HEK293 (cell line): ENCODE data around the gene KIRREL1.

Experiments
- CTCF ChIA-PET: fragments of 350-600 bp; formaldehyde crosslinking; extraction: SDS; loops from one replicate; lab custom pipeline; 2021; ENCODE audit warnings: antibody characterized with exemption; lab: Yijun Ruan, JAX
- POLR2A ChIA-PET: fragments of 300-600 bp; formaldehyde crosslinking; extraction: SDS; loops from one replicate; lab custom pipeline; 2020; ENCODE audit warnings: antibody characterized with exemption, inconsistent platforms; lab: Yijun Ruan, JAX
- H3K27ac ChIP-seq: fragments of 200-500 bp; sonication (Bioruptor generic); 2 replicates; pipeline ENCODE4 v1.5.1; 2014; ENCODE audit warnings: low read depth, low read length, control low read depth, inconsistent platforms; ENCODE audit errors: extremely low read depth
- H3K36me3 ChIP-seq, 2 experiments: fragments of 200-500 bp in 1 of 2; sonication (Bioruptor generic) in 1 of 2; 1 replicate in 1 of 2; 2 replicates in 1 of 2; pipeline ENCODE4 v1.5.1; 2014 to 2017; ENCODE audit warnings: inconsistent platforms in 2 of 2, low read length in 2 of 2; ENCODE audit not compliant: control insufficient read depth in 2 of 2, insufficient read depth in 1 of 2
- H3K4me1 ChIP-seq: fragments of 200-500 bp; sonication (Bioruptor generic); 2 replicates; pipeline ENCODE4 v1.5.1; 2014; ENCODE audit warnings: mild to moderate bottlenecking, low read length, inconsistent platforms; ENCODE audit not compliant: control insufficient read depth, insufficient read depth
- H3K4me3 ChIP-seq: 2 replicates; pipeline ENCODE4 v1.5.1; 2011; ENCODE audit warnings: low read depth, mild to moderate bottlenecking, control low read depth, low read length, moderate library complexity
- H3K9me3 ChIP-seq: fragments of 200-500 bp; sonication (Bioruptor generic); 2 replicates; pipeline ENCODE4 v1.5.1; 2014; ENCODE audit warnings: low read depth, low read length, inconsistent platforms; ENCODE audit not compliant: control insufficient read depth, insufficient read depth
- HOXA7 ChIP-seq: sonication (generic); formaldehyde crosslinking; IDR thresholded peaks from 2 replicates; pipeline ENCODE4 v1.8.1; 2022; ENCODE audit warnings: missing genetic modification reagents, borderline replicate concordance
- HOXC10 ChIP-seq: sonication (generic); formaldehyde crosslinking; IDR thresholded peaks from 2 replicates; pipeline ENCODE4 v1.8.1; 2023; ENCODE audit warnings: mild to moderate bottlenecking, missing genetic modification reagents
- INSM2 ChIP-seq: fragments of 450-650 bp; formaldehyde crosslinking; IDR thresholded peaks from 2 replicates; pipeline ENCODE4 v1.5.1; 2016; ENCODE audit warnings: missing biosample characterization, missing genetic modification characterization
- KLF16 ChIP-seq: fragments of 450-650 bp; formaldehyde crosslinking; IDR thresholded peaks from 2 replicates; pipeline ENCODE4 v1.5.1; 2017; ENCODE audit warnings: missing biosample characterization, missing genetic modification characterization
- PRDM2 ChIP-seq: fragments of 450-650 bp; formaldehyde crosslinking; IDR thresholded peaks from 2 replicates; pipeline ENCODE4 v1.5.1; 2016; ENCODE audit warnings: missing biosample characterization, missing genetic modification characterization, borderline replicate concordance
- PRDM6 ChIP-seq: fragments of 450-650 bp; formaldehyde crosslinking; IDR thresholded peaks from 2 replicates; pipeline ENCODE4 v1.5.1; 2017; ENCODE audit warnings: missing biosample characterization, missing genetic modification characterization
- RBAK ChIP-seq: fragments of 450-650 bp; formaldehyde crosslinking; IDR thresholded peaks from 2 replicates; pipeline ENCODE4 v1.5.1; 2016; ENCODE audit warnings: missing biosample characterization, missing genetic modification characterization
- SCRT2 ChIP-seq: fragments of 450-650 bp; formaldehyde crosslinking; IDR thresholded peaks from 2 replicates; pipeline ENCODE4 v1.5.1; 2016; ENCODE audit warnings: missing biosample characterization, missing genetic modification characterization
- ZBTB1 ChIP-seq: fragments of 450-650 bp; formaldehyde crosslinking; IDR thresholded peaks from 2 replicates; pipeline ENCODE4 v1.5.1; 2016; ENCODE audit warnings: missing biosample characterization, missing genetic modification characterization
- ZBTB21 ChIP-seq: fragments of 450-650 bp; formaldehyde crosslinking; IDR thresholded peaks from 2 replicates; pipeline ENCODE4 v1.5.1; 2017; ENCODE audit warnings: missing biosample characterization, missing genetic modification characterization
- ZBTB44 ChIP-seq: fragments of 450-650 bp; IDR thresholded peaks from 2 replicates; pipeline ENCODE4 v1.5.1; 2018; ENCODE audit warnings: missing biosample characterization, mild to moderate bottlenecking, missing genetic modification characterization
- ZNF112 ChIP-seq: fragments of 450-650 bp; formaldehyde crosslinking; IDR thresholded peaks from 2 replicates; pipeline ENCODE4 v1.5.0; 2017; ENCODE audit warnings: missing biosample characterization, missing genetic modification characterization
- ZNF169 ChIP-seq: fragments of 450-650 bp; formaldehyde crosslinking; IDR thresholded peaks from 2 replicates; pipeline ENCODE4 v1.5.1; 2016; ENCODE audit warnings: missing biosample characterization, missing genetic modification characterization
- ZNF2 ChIP-seq: fragments of 450-650 bp; formaldehyde crosslinking; IDR thresholded peaks from 2 replicates; pipeline ENCODE4 v1.5.1; 2016; ENCODE audit warnings: missing biosample characterization, missing genetic modification characterization
- ZNF223 ChIP-seq: fragments of 450-650 bp; formaldehyde crosslinking; IDR thresholded peaks from 2 replicates; pipeline ENCODE4 v1.5.1; 2016; ENCODE audit warnings: missing biosample characterization, missing genetic modification characterization
- ZNF366 ChIP-seq: fragments of 450-650 bp; formaldehyde crosslinking; conservative IDR thresholded peaks from 2 replicates; pipeline ENCODE4 v1.5.1; 2016; ENCODE audit warnings: missing biosample characterization, missing genetic modification characterization
- ZNF473 ChIP-seq: fragments of 450-650 bp; formaldehyde crosslinking; IDR thresholded peaks from 2 replicates; pipeline ENCODE4 v1.5.1; 2017; ENCODE audit warnings: missing biosample characterization, missing genetic modification characterization
- ZNF514 ChIP-seq: fragments of 450-650 bp; formaldehyde crosslinking; IDR thresholded peaks from 2 replicates; pipeline ENCODE4 v1.5.1; 2016; ENCODE audit warnings: missing biosample characterization, missing genetic modification characterization
- ZNF544 ChIP-seq: fragments of 450-650 bp; formaldehyde crosslinking; IDR thresholded peaks from 2 replicates; pipeline ENCODE4 v1.5.0; 2017; ENCODE audit warnings: missing biosample characterization, missing genetic modification characterization
- ZNF639 ChIP-seq: fragments of 450-650 bp; formaldehyde crosslinking; IDR thresholded peaks from 2 replicates; pipeline ENCODE4 v1.5.1; 2016; ENCODE audit warnings: missing biosample characterization, missing genetic modification characterization
- ZNF658 ChIP-seq: fragments of 450-650 bp; formaldehyde crosslinking; IDR thresholded peaks from 2 replicates; pipeline ENCODE4; 2016; ENCODE audit warnings: missing biosample characterization, missing genetic modification characterization
- ZNF660 ChIP-seq: fragments of 450-650 bp; IDR thresholded peaks from 2 replicates; pipeline ENCODE4 v1.5.1; 2018; ENCODE audit warnings: missing biosample characterization, mild to moderate bottlenecking, missing genetic modification characterization
- ZNF692 ChIP-seq: fragments of 450-650 bp; formaldehyde crosslinking; IDR thresholded peaks from 2 replicates; pipeline ENCODE4 v1.5.1; 2016; ENCODE audit warnings: missing biosample characterization, missing genetic modification characterization

KIRREL1 gene

GRCh38 chr1:158093376-158093775 lies 99.9 kb downstream of the KIRREL1 start:
- CTCF ChIA-PET: interaction anchor here (1.3 to 11.9 kb wide), 3 partner anchors 24 to 133 kb away, joined by 3 to 262 read pairs (median 77); partner anchors contain the start of gene KIRREL1
- no peak overlapping the region for H3K4me3 ChIP-seq
- H3K36me3 ChIP-seq: peaks cover 0 to 57% of the 10 kb centered on the region in 2 experiments; a peak in 2 of 3 replicates
- H3K4me1 ChIP-seq: no peaks in the 10 kb centered on the region
- H3K27ac ChIP-seq: no peak overlapping the region
- POLR2A ChIA-PET: no interaction called here
- no peak for TF ChIP-seq ZNF639 (tag by site-specific recombination)
- TF ChIP-seq ZNF514: no peak
- no peak for TF ChIP-seq PRDM2
- TF ChIP-seq SCRT2 (tag by site-specific recombination): no peak
- no peak for TF ChIP-seq PRDM6
- TF ChIP-seq ZBTB1: no peak
- no peak for TF ChIP-seq ZNF169 (tag by site-specific recombination)
- TF ChIP-seq RBAK: no peak
- no peak for TF ChIP-seq ZNF2 (tag by site-specific recombination)
- TF ChIP-seq ZBTB44 (tag by site-specific recombination): no peak
- TF ChIP-seq KLF16 (tag by site-specific recombination): no peak
- TF ChIP-seq ZNF112 (tag by site-specific recombination): no peak
- H3K9me3 ChIP-seq: no peaks in the 10 kb centered on the region

- CTCF ChIA-PET: interaction anchor here (1.8 to 11.9 kb wide), 4 partner anchors 10 to 119 kb away, joined by 6 to 262 read pairs (median 52); partner anchors contain the start of gene KIRREL1
- no peaks in the 10 kb centered on the region for H3K9me3 ChIP-seq
- peaks cover 0 to 48% of the 10 kb centered on the region in 2 experiments; a peak in 2 of 3 replicates for H3K36me3 ChIP-seq
- H3K4me3 ChIP-seq: no peak overlapping the region
- H3K27ac ChIP-seq: no peak overlapping the region
- POLR2A ChIA-PET: no interaction called here
- H3K4me1 ChIP-seq: no peaks in the 10 kb centered on the region
- TF ChIP-seq ZNF658 (tag by site-specific recombination) (no peak), INSM2 (tag by site-specific recombination) (no peak), ZBTB21 (tag by site-specific recombination) (no peak), HOXA7 (CRISPR knock-in tag) (no peak), ZNF473 (tag by site-specific recombination) (no peak), ZNF544 (tag by site-specific recombination) (no peak), ZNF692 (tag by site-specific recombination) (no peak), ZNF366 (tag by site-specific recombination) (no peak), ZNF223 (tag by site-specific recombination) (no peak), ZNF514 (no peak), HOXC10 (CRISPR knock-in tag) (no peak), ZNF660 (tag by site-specific recombination) (no peak)
These were observed 101.1 kb downstream of the KIRREL1 start for GRCh38 chr1:158094571-158094970.
